HepG2 (cell line): ENCODE results near the gene XPO5. TPM values are rescaled to one million over a fixed set of nuclear protein-coding genes. Genes with fewer than 3 reads are reported as not detected.

Experiments
- ATF7 ChIP-seq, 2 experiments: fragments of 450-650 bp in 1 of 2; sonication (generic) in 1 of 2; formaldehyde crosslinking in 1 of 2; IDR thresholded peaks; 2 replicates each; pipeline versions ENCODE4 v1.4.0 to v1.6.1; 2016 to 2020; ENCODE audit warnings: antibody characterized with exemption in 1 of 2, mild to moderate bottlenecking in 1 of 2, missing genetic modification reagents in 1 of 2
- CC2D1A ChIP-seq: sonication (generic); formaldehyde crosslinking; IDR thresholded peaks from 2 replicates; pipeline ENCODE4 v1.8.1; 2023; ENCODE audit warnings: mild to moderate bottlenecking, missing genetic modification reagents
- ELK4 ChIP-seq: sonication (generic); formaldehyde crosslinking; IDR thresholded peaks from 2 replicates; pipeline ENCODE4 v1.9.0; 2021; ENCODE audit warnings: missing genetic modification reagents, borderline replicate concordance
- ETV5 ChIP-seq: IDR thresholded peaks from 2 replicates; pipeline ENCODE4 v1.6.1; 2018; ENCODE audit warnings: missing biosample characterization, missing genetic modification reagents, inconsistent platforms, borderline replicate concordance
- IKZF5 ChIP-seq: IDR thresholded peaks from 2 replicates; pipeline ENCODE4 v1.6.1; 2018; ENCODE audit warnings: missing genetic modification reagents, mild to moderate bottlenecking, missing compliant biosample characterization
- JUN ChIP-seq: sonication (generic); formaldehyde crosslinking; IDR thresholded peaks from 2 replicates; pipeline ENCODE4 v1.4.0; 2020; ENCODE audit warnings: mild to moderate bottlenecking, missing genetic modification reagents
- KMT2A ChIP-seq: sonication (generic); formaldehyde crosslinking; IDR thresholded peaks from 2 replicates; pipeline ENCODE4 v1.4.0; 2020; ENCODE audit warnings: missing genetic modification reagents
- PHF8 ChIP-seq: sonication (generic); formaldehyde crosslinking; IDR thresholded peaks from 2 replicates; pipeline ENCODE4 v1.5.0; 2020; ENCODE audit warnings: missing genetic modification reagents
- POLR2AphosphoS2 ChIP-seq: IDR thresholded peaks from 2 replicates; pipeline ENCODE4 v1.6.1; 2011; ENCODE audit warnings: low read depth, low read length, improper control_type of control experiment
- POLR2AphosphoS5 ChIP-seq: IDR thresholded peaks from 2 replicates; pipeline ENCODE4 v1.6.1; 2012; ENCODE audit warnings: low read depth, low read length
- RARA ChIP-seq: IDR thresholded peaks from 2 replicates; pipeline ENCODE4 v1.6.1; 2016; ENCODE audit warnings: missing genetic modification reagents, missing compliant biosample characterization
- SOX13 ChIP-seq, 3 experiments: fragments of 450-650 bp in 1 of 3; sonication (generic) in 1 of 3; formaldehyde crosslinking in 1 of 3; IDR thresholded peaks in 2 of 3; conservative IDR thresholded peaks in 1 of 3; 2 replicates each; pipeline versions ENCODE4 v1.5.0 to v1.6.1; 2016 to 2020; ENCODE audit warnings: antibody characterized with exemption in 1 of 3, mild to moderate bottlenecking in 1 of 3, missing compliant biosample characterization in 1 of 3, missing genetic modification reagents in 1 of 3, moderate library complexity in 1 of 3
- TIGD3 ChIP-seq: sonication (generic); formaldehyde crosslinking; IDR thresholded peaks from 2 replicates; pipeline ENCODE4 v1.5.1; 2020; ENCODE audit warnings: mild to moderate bottlenecking, missing genetic modification reagents, borderline replicate concordance
- YEATS2 ChIP-seq: sonication (generic); formaldehyde crosslinking; IDR thresholded peaks from 2 replicates; pipeline ENCODE4 v1.4.0; 2020; ENCODE audit warnings: missing genetic modification reagents, borderline replicate concordance
- ZBTB3 ChIP-seq: sonication (generic); formaldehyde crosslinking; IDR thresholded peaks from 2 replicates; pipeline ENCODE4 v1.4.0; 2020; ENCODE audit warnings: low read depth, mild to moderate bottlenecking, moderate library complexity, missing genetic modification reagents, borderline replicate concordance
- ZBTB8A ChIP-seq: sonication (generic); formaldehyde crosslinking; IDR thresholded peaks from 2 replicates; pipeline ENCODE4 v1.4.0; 2020; ENCODE audit warnings: mild to moderate bottlenecking, low read depth, missing genetic modification reagents, borderline replicate concordance
- ZFP36L2 ChIP-seq: sonication (generic); formaldehyde crosslinking; IDR thresholded peaks from 2 replicates; pipeline ENCODE4 v1.4.0; 2020; ENCODE audit warnings: missing genetic modification reagents
- ZFYVE20 ChIP-seq: sonication (generic); formaldehyde crosslinking; IDR thresholded peaks from 2 replicates; pipeline ENCODE4 v1.8.0; 2023; ENCODE audit warnings: low read depth, mild to moderate bottlenecking, moderate library complexity, missing genetic modification reagents, borderline replicate concordance
- ZNF614 ChIP-seq: IDR thresholded peaks from 2 replicates; pipeline ENCODE4 v1.6.1; 2018; ENCODE audit warnings: missing biosample characterization, missing genetic modification reagents, inconsistent platforms, borderline replicate concordance
- ZNF761 ChIP-seq: sonication (generic); formaldehyde crosslinking; conservative IDR thresholded peaks from 2 replicates; pipeline ENCODE4 v1.4.0; 2020; ENCODE audit warnings: mild to moderate bottlenecking, missing genetic modification reagents
- ZNF768 ChIP-seq: sonication (generic); formaldehyde crosslinking; IDR thresholded peaks from 2 replicates; pipeline ENCODE4 v1.4.0; 2020; ENCODE audit warnings: missing genetic modification reagents
- ZNF780A ChIP-seq: sonication (generic); formaldehyde crosslinking; IDR thresholded peaks from 2 replicates; pipeline ENCODE4 v1.8.0; 2022; ENCODE audit warnings: mild to moderate bottlenecking, missing genetic modification reagents, moderate library complexity
- polyA plus RNA-seq, 8 experiments: library from polyadenylated mRNA; depleted of rRNA in 3 of 8; stranded (reverse) in 7 of 8; unstranded in 1 of 8; fragments of >200 nt; fragmentation: Illumina TruSeq in 4 of 8; extraction: Trizol in 4 of 8; gene quantifications; 2 replicates each; pipeline versions ENCODE4 v1.2.1 to v1.2.3, GENCODE V29; 2011 to 2016; ENCODE audit warnings: low read depth in 4 of 8, missing spikeins in 1 of 8, mixed read lengths in 1 of 8; ENCODE audit not compliant: insufficient read depth in 1 of 8
- total RNA-seq, 5 experiments: library from RNA; depleted of rRNA; stranded (reverse); fragments of >200 nt; fragmentation: Illumina TruSeq; extraction: Trizol; gene quantifications; 2 replicates each; pipeline ENCODE4 v1.2.3, GENCODE V29; 2016; ENCODE audit warnings: low read depth in 1 of 5
- TF ChIP-seq, protein P1 (sequence below): sonication (generic); formaldehyde crosslinking; conservative IDR thresholded peaks from 2 replicates; pipeline ENCODE4 v1.8.0; 2022; ENCODE audit warnings: low read depth, missing genetic modification reagents

XPO5 gene
- total and polyA plus RNA-seq, 2 of the 13 experiments (the other 11 are each of a cell fraction or from before 2014, with no cell fraction given), result 52.2 to 68.0 TPM

- peak; percentile 33; the same call in 1 of the 2 replicates for TF ChIP-seq SOX13 (IDR thresholded peaks at IDR 0.05)
- TF ChIP-seq SOX13 (CRISPR knock-in tag; conservative IDR thresholded peaks at IDR 0.05 in 1 of 2, IDR thresholded peaks at IDR 0.05 in 1 of 2), result peak in 1 of 2 experiments; percentile 52; a peak in 2 of 4 replicates
- TF ChIP-seq RARA, result 0 out of 2 replicates have a peak, but pooled peaks have one; percentile 29
- 0 out of 2 replicates have a peak, but pooled peaks have one; percentile 36 for TF ChIP-seq JUN (CRISPR knock-in tag)
- peak; percentile 89 for TF ChIP-seq PHF8 (CRISPR knock-in tag)
- TF ChIP-seq, protein P1, sequence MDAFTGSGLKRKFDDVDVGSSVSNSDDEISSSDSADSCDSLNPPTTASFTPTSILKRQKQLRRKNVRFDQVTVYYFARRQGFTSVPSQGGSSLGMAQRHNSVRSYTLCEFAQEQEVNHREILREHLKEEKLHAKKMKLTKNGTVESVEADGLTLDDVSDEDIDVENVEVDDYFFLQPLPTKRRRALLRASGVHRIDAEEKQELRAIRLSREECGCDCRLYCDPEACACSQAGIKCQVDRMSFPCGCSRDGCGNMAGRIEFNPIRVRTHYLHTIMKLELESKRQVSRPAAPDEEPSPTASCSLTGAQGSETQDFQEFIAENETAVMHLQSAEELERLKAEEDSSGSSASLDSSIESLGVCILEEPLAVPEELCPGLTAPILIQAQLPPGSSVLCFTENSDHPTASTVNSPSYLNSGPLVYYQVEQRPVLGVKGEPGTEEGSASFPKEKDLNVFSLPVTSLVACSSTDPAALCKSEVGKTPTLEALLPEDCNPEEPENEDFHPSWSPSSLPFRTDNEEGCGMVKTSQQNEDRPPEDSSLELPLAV (CRISPR knock-in tag), result peak; percentile 21; the same call in 1 of the 2 replicates
- peak; percentile 53; the same call in 1 of the 2 replicates for TF ChIP-seq ZNF768 (CRISPR knock-in tag)
- TF ChIP-seq ZBTB8A, result no peak
- peak; percentile 49; the same call in 1 of the 2 replicates for TF ChIP-seq ETV5
- TF ChIP-seq KMT2A (CRISPR knock-in tag), result 0 out of 2 replicates have a peak, but pooled peaks have one; percentile 29
- TF ChIP-seq ATF7 (IDR thresholded peaks at IDR 0.05), result no peak
- TF ChIP-seq ATF7 (CRISPR knock-in tag; IDR thresholded peaks at IDR 0.05), result peak; percentile 73
- peak; percentile 96 for TF ChIP-seq POLR2AphosphoS5
- TF ChIP-seq POLR2AphosphoS2, result 0 out of 2 replicates have a peak, but pooled peaks have one; percentile 63
- 0 out of 2 replicates have a peak, but pooled peaks have one; percentile 37 for TF ChIP-seq TIGD3
- no peak for TF ChIP-seq ELK4 (CRISPR knock-in tag)
- TF ChIP-seq ZFYVE20, result no peak
- peak; percentile 69; the same call in 1 of the 2 replicates for TF ChIP-seq ZNF614 (CRISPR knock-in tag)
- TF ChIP-seq IKZF5 (CRISPR knock-in tag), result peak; percentile 44; the same call in 1 of the 2 replicates
- no peak for TF ChIP-seq ZFP36L2 (CRISPR knock-in tag)
- TF ChIP-seq YEATS2, result peak; percentile 84
- peak; percentile 56; the same call in 1 of the 2 replicates for TF ChIP-seq ZNF780A
- no peak for TF ChIP-seq CC2D1A (CRISPR knock-in tag)
- TF ChIP-seq ZBTB3 (CRISPR knock-in tag), result peak; percentile 28; the same call in 1 of the 2 replicates
- 0 out of 2 replicates have a peak, but pooled peaks have one; percentile 64 for TF ChIP-seq ZNF761 (CRISPR knock-in tag)
These were observed 98.4 kb downstream of the XPO5 start, which contains the start of gene TJAP1 (continued) for GRCh38 chr6:43477235-43478007.
